GM23338 (cell line): ENCODE data around the gene GJA3. TPM values are rescaled to one million over a fixed set of nuclear protein-coding genes. Genes with fewer than 3 reads are reported as not detected.

Experiments
- ATAC-seq: fragments of 200-7000 bp; cut with Tn5 transposase; 3 replicates; pipeline ENCODE4 v1.9.1; 2020
- DNase-seq: peaks from one replicate; pipeline ENCODE4 v3.0.0-alpha.2; 2015; ENCODE audit warnings: low spot score
- H2AFZ ChIP-seq: fragments of 200-600 bp; sonication (generic); 2 replicates; pipeline ENCODE4 v1.8.0; 2016; ENCODE audit warnings: antibody characterized with exemption, mild to moderate bottlenecking, moderate library complexity
- H3F3A ChIP-seq: fragments of 200-600 bp; sonication (generic); replicated peaks from 2 replicates; pipeline ENCODE4 v1.8.0; 2017; ENCODE audit warnings: antibody characterized with exemption, mixed run types, low read depth
- H3K27ac ChIP-seq: fragments of 200-600 bp; sonication (generic); 2 replicates; pipeline ENCODE4 v1.6.1; 2016; ENCODE audit warnings: low read depth
- H3K27me3 ChIP-seq: fragments of 200-600 bp; sonication (generic); 2 replicates; pipeline ENCODE4 v1.8.0; 2016; ENCODE audit warnings: mild to moderate bottlenecking, mixed run types, moderate library complexity; ENCODE audit not compliant: insufficient read depth
- H3K36me3 ChIP-seq: fragments of 200-600 bp; sonication (generic); 2 replicates; pipeline ENCODE4 v1.8.0; 2016; ENCODE audit warnings: mild to moderate bottlenecking; ENCODE audit not compliant: insufficient read depth
- H3K4me1 ChIP-seq: fragments of 200-600 bp; sonication (generic); 2 replicates; pipeline ENCODE4 v1.8.0; 2016; ENCODE audit warnings: mild to moderate bottlenecking, moderate library complexity; ENCODE audit not compliant: insufficient read depth
- H3K4me2 ChIP-seq: fragments of 200-600 bp; sonication (generic); 2 replicates; pipeline ENCODE4 v1.7.1; 2017; ENCODE audit warnings: mixed run types
- H3K4me3 ChIP-seq: fragments of 200-600 bp; sonication (generic); 2 replicates; pipeline ENCODE4 v1.6.1; 2016; ENCODE audit warnings: mixed run types
- H3K79me2 ChIP-seq: fragments of 200-600 bp; sonication (generic); replicated peaks from 2 replicates; pipeline ENCODE4 v1.8.0; 2017; ENCODE audit warnings: mild to moderate bottlenecking; ENCODE audit not compliant: insufficient read depth
- H3K9me2 ChIP-seq: fragments of 200-600 bp; sonication (generic); 2 replicates; pipeline ENCODE4 v1.8.0; 2017; ENCODE audit not compliant: insufficient read depth
- H4K20me1 ChIP-seq: fragments of 200-600 bp; sonication (generic); replicated peaks from 2 replicates; pipeline ENCODE4 v1.8.0; 2017; ENCODE audit warnings: mild to moderate bottlenecking; ENCODE audit not compliant: insufficient read depth
- H3K27ac Mint-ChIP-seq: 2 replicates; pipeline ENCODE4 v1.8.0; 2020; ENCODE audit warnings: inconsistent platforms, mild to moderate bottlenecking, moderate library complexity, mixed read lengths
- H3K27me3 Mint-ChIP-seq: 3 replicates; pipeline ENCODE4 v1.8.0; 2022; ENCODE audit warnings: low read depth, mild to moderate bottlenecking, moderate library complexity, mixed read lengths, inconsistent platforms; ENCODE audit not compliant: insufficient read depth, poor library complexity
- H3K36me3 Mint-ChIP-seq: 3 replicates; pipeline ENCODE4 v1.8.0; 2021; ENCODE audit warnings: low read depth, mild to moderate bottlenecking, inconsistent platforms, moderate library complexity, mixed read lengths
- H3K4me1 Mint-ChIP-seq: 3 replicates; pipeline ENCODE4 v1.8.0; 2020; ENCODE audit warnings: mild to moderate bottlenecking, inconsistent platforms, mixed read lengths
- H3K4me3 Mint-ChIP-seq: 3 replicates; pipeline ENCODE4 v1.8.0; 2021; ENCODE audit warnings: moderate library complexity, mild to moderate bottlenecking, inconsistent platforms, mixed read lengths
- H3K9me3 Mint-ChIP-seq: 3 replicates; pipeline ENCODE4 v1.8.0; 2020; ENCODE audit warnings: moderate library complexity, mild to moderate bottlenecking, inconsistent platforms, mixed read lengths
- CTCF ChIP-seq, 2 experiments: fragments of 200-600 bp in 1 of 2; sonication (generic) in 1 of 2; conservative IDR thresholded peaks; 2 replicates each; pipeline versions ENCODE4 v1.5.1 to v1.6.1; 2016 to 2017; ENCODE audit warnings: antibody characterized with exemption in 2 of 2, low read depth in 2 of 2, mild to moderate bottlenecking in 2 of 2, moderate library complexity in 1 of 2
- EZH2 ChIP-seq: fragments of 200-600 bp; sonication (generic); IDR thresholded peaks from one replicate; pipeline ENCODE4 v1.8.0; 2017; ENCODE audit warnings: antibody characterized with exemption, mild to moderate bottlenecking, low read depth; ENCODE audit not compliant: unreplicated experiment
- JUNB ChIP-seq: IDR thresholded peaks from one replicate; pipeline ENCODE4 v1.6.1; 2016; ENCODE audit warnings: antibody characterized with exemption; ENCODE audit not compliant: unreplicated experiment
- STAT1 ChIP-seq: IDR thresholded peaks from one replicate; pipeline ENCODE4 v1.6.1; 2016; ENCODE audit warnings: antibody characterized with exemption; ENCODE audit not compliant: unreplicated experiment
- polyA plus RNA-seq: library from polyadenylated mRNA; unstranded; fragments of >200 nt; fragmentation: Nextera tagmentation; extraction: Ambion mirVana; gene quantifications from 2 replicates; pipeline ENCODE4 v1.2.1, GENCODE V29; 2016
- total RNA-seq: library from RNA; depleted of rRNA; stranded (reverse); fragments of >200 nt; shearing (Covaris generic); gene quantifications from 2 replicates; pipeline ENCODE4 v1.2.3, GENCODE V29; 2014
- TF ChIP-seq, protein P1 (sequence below): IDR thresholded peaks from one replicate; pipeline ENCODE4 v1.6.1; 2018; ENCODE audit warnings: antibody characterized with exemption; ENCODE audit not compliant: unreplicated experiment

GJA3 gene
- total and polyA plus RNA-seq, 2 experiments from 2014 or later: 0.17 to 0.23 TPM

- Mint-ChIP-seq H3K4me1 (no peaks in the 10 kb centered on the region), H3K27ac (no peak overlapping the region), H3K4me3 (no peak overlapping the region), H3K27me3 (peaks cover 4% of the 10 kb centered on the region), H3K9me3 (no peaks in the 10 kb centered on the region), H3K36me3 (no peaks in the 10 kb centered on the region)
- Histone ChIP-seq H3K27me3 (peaks cover 38% of the 10 kb centered on the region), H2AFZ (no peak overlapping the region), H3K36me3 (no peaks in the 10 kb centered on the region), H3K27ac (no peak overlapping the region), H3K4me1 (peaks cover 7% of the 10 kb centered on the region), H3K9me2 (no peaks in the 10 kb centered on the region), H3K4me3 (no peak overlapping the region), H4K20me1 (no peaks in the 10 kb centered on the region; the same call in 1 of the 2 replicates), H3K79me2 (no peaks in the 10 kb centered on the region), H3F3A (no peaks in the 10 kb centered on the region), H3K4me2 (no peak overlapping the region)
- DNase-seq (no peak), ATAC-seq (no peak)
- TF ChIP-seq, protein P1, sequence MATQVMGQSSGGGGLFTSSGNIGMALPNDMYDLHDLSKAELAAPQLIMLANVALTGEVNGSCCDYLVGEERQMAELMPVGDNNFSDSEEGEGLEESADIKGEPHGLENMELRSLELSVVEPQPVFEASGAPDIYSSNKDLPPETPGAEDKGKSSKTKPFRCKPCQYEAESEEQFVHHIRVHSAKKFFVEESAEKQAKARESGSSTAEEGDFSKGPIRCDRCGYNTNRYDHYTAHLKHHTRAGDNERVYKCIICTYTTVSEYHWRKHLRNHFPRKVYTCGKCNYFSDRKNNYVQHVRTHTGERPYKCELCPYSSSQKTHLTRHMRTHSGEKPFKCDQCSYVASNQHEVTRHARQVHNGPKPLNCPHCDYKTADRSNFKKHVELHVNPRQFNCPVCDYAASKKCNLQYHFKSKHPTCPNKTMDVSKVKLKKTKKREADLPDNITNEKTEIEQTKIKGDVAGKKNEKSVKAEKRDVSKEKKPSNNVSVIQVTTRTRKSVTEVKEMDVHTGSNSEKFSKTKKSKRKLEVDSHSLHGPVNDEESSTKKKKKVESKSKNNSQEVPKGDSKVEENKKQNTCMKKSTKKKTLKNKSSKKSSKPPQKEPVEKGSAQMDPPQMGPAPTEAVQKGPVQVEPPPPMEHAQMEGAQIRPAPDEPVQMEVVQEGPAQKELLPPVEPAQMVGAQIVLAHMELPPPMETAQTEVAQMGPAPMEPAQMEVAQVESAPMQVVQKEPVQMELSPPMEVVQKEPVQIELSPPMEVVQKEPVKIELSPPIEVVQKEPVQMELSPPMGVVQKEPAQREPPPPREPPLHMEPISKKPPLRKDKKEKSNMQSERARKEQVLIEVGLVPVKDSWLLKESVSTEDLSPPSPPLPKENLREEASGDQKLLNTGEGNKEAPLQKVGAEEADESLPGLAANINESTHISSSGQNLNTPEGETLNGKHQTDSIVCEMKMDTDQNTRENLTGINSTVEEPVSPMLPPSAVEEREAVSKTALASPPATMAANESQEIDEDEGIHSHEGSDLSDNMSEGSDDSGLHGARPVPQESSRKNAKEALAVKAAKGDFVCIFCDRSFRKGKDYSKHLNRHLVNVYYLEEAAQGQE: no peak
- TF ChIP-seq JUNB: no peak
Measured at GRCh38 chr13:20130012-20130411, 30.8 kb downstream of the GJA3 start.

DNA sequence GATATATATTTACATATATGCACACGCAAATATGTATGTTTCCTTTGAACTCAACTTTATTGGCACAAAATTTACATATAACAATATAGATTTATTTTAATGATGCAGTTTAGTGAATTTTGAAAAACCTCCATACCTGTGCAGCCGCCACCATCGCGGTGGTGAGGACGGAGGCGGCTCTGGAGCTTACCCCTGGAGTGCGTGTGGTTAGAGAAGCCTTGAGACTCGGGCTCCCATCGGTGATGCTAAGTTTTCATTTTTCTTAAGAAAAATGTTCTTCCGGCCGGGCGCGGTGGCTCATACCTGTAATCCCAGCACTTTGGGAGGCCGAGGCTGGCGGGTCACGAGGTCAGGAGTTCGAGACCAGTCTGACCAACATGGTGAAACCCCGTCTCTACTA, 31.8 kb downstream of the GJA3 start:
- Histone ChIP-seq H3K27ac (no peak overlapping the region), H4K20me1 (no peaks in the 10 kb centered on the region), H3K4me1 (peaks cover 7% of the 10 kb centered on the region), H3K4me2 (peak overlapping the region; percentile 95), H3F3A (no peaks in the 10 kb centered on the region), H3K27me3 (peaks cover 38% of the 10 kb centered on the region), H3K9me2 (no peaks in the 10 kb centered on the region), H3K36me3 (no peaks in the 10 kb centered on the region), H2AFZ (peak overlapping the region; percentile 98), H3K4me3 (peak overlapping the region; percentile 82), H3K79me2 (no peaks in the 10 kb centered on the region)
- Mint-ChIP-seq H3K9me3 (no peaks in the 10 kb centered on the region), H3K27ac (no peak overlapping the region), H3K27me3 (peaks cover 4% of the 10 kb centered on the region), H3K4me1 (no peaks in the 10 kb centered on the region), H3K4me3 (peak overlapping the region; percentile 66; the same call in 1 of the 3 replicates), H3K36me3 (no peaks in the 10 kb centered on the region)
- peak; percentile 49 for TF ChIP-seq EZH2
- TF ChIP-seq JUNB: no peak
- no peak for ATAC-seq
- no peak for DNase-seq

- peak overlapping the region; percentile 66 for H3K4me3 Mint-ChIP-seq
- no peaks in the 10 kb centered on the region for H3K36me3 ChIP-seq
- no peak overlapping the region for H3K27ac Mint-ChIP-seq
- no peaks in the 10 kb centered on the region for H3K9me2 ChIP-seq
- DNase-seq: no peak
- peak overlapping the region; percentile 82 for H3K4me3 ChIP-seq
- peak overlapping the region; percentile 98 for H2AFZ ChIP-seq
- no peaks in the 10 kb centered on the region for H3K9me3 Mint-ChIP-seq
- H3K4me2 ChIP-seq: peak overlapping the region; percentile 95
- no peaks in the 10 kb centered on the region for H3K79me2 ChIP-seq
- no peaks in the 10 kb centered on the region for H3K4me1 Mint-ChIP-seq
- peaks cover 7% of the 10 kb centered on the region for H3K4me1 ChIP-seq
- H3K27ac ChIP-seq: no peak overlapping the region
- H3K27me3 ChIP-seq: peaks cover 38% of the 10 kb centered on the region
- peak; percentile 61 for ATAC-seq
- TF ChIP-seq STAT1: no peak
- TF ChIP-seq CTCF (conservative IDR thresholded peaks at IDR 0.05; ENCODE audit: low read depth in 2 of 2): peak; percentile 38 to 62; a peak in 3 of 4 replicates
- H3K27me3 Mint-ChIP-seq: peaks cover 4% of the 10 kb centered on the region
- H3K36me3 Mint-ChIP-seq: no peaks in the 10 kb centered on the region
- H3F3A ChIP-seq: no peaks in the 10 kb centered on the region
- no peaks in the 10 kb centered on the region for H4K20me1 ChIP-seq
Measured at GRCh38 chr13:20128459-20128931, 32.4 kb downstream of the GJA3 start.
